SK-N-SH (cell line): ENCODE measurements around the gene CNNM1. TPM values are rescaled to one million over a fixed set of nuclear protein-coding genes. Genes with fewer than 3 reads are reported as not detected.

Experiments used
- CTCF ChIA-PET: fragments of 300-600, 350-600 bp; formaldehyde crosslinking; extraction: SDS; loops from one replicate; lab custom pipeline; 2021; lab: Yijun Ruan, JAX
- POLR2A ChIA-PET: fragments of 350-600 bp; sonication (Branson Sonifier 250); formaldehyde crosslinking; extraction: SDS; loops from one replicate; lab custom pipeline; 2020; ENCODE audit warnings: antibody characterized with exemption, inconsistent platforms; lab: Yijun Ruan, JAX
- DNase-seq: peaks from one replicate; pipeline ENCODE4 v3.0.0; 2012
- H2AFZ ChIP-seq: fragments of 200-600 bp; sonication (generic); 2 replicates; pipeline ENCODE4 v1.8.1; 2016; ENCODE audit warnings: antibody characterized with exemption, mild to moderate bottlenecking, low read depth
- H3F3A ChIP-seq: fragments of 200-600 bp; sonication (generic); replicated peaks from 2 replicates; pipeline ENCODE3; 2016; ENCODE audit warnings: antibody characterized with exemption, mild to moderate bottlenecking; ENCODE audit not compliant: insufficient read depth
- H3K27ac ChIP-seq, 2 experiments: fragments of 200-500 bp in 1 of 2; fragments of 200-600 bp in 1 of 2; sonication (Bioruptor generic) in 1 of 2; sonication (generic), shearing (Covaris generic) in 1 of 2; 2 replicates each; pipeline versions ENCODE4 v1.5.1 to v1.6.1; 2014 to 2016; ENCODE audit warnings: low read depth in 2 of 2, inconsistent platforms in 1 of 2, low read length in 1 of 2, mild to moderate bottlenecking in 1 of 2, mixed read lengths in 1 of 2
- H3K27me3 ChIP-seq: fragments of 200-600 bp; sonication (generic), shearing (Covaris generic); 2 replicates; pipeline ENCODE4 v1.6.1; 2016; ENCODE audit warnings: mixed run types; ENCODE audit not compliant: insufficient read depth
- H3K36me3 ChIP-seq, 2 experiments: fragments of 200-500 bp in 1 of 2; fragments of 200-600 bp in 1 of 2; sonication (Bioruptor generic) in 1 of 2; sonication (generic) in 1 of 2; replicated peaks in 1 of 2; 2 replicates each; pipeline versions ENCODE3 to v1.5.1; 2014 to 2016; ENCODE audit warnings: low read length in 1 of 2, mild to moderate bottlenecking in 1 of 2; ENCODE audit not compliant: insufficient read depth in 2 of 2, control insufficient read depth in 1 of 2
- H3K4me1 ChIP-seq, 2 experiments: fragments of 200-500 bp in 1 of 2; fragments of 200-600 bp in 1 of 2; sonication (Bioruptor generic) in 1 of 2; sonication (generic), shearing (Covaris generic) in 1 of 2; 2 replicates each; pipeline versions ENCODE4 v1.5.1 to v1.6.1; 2014 to 2016; ENCODE audit warnings: low read depth in 1 of 2, low read length in 1 of 2, mixed run types in 1 of 2; ENCODE audit not compliant: insufficient read depth in 2 of 2, control insufficient read depth in 1 of 2
- H3K4me2 ChIP-seq: fragments of 200-600 bp; sonication (generic), shearing (Covaris generic); 2 replicates; pipeline ENCODE4 v1.6.1; 2017; ENCODE audit warnings: mixed run types
- H3K4me3 ChIP-seq, 2 experiments: fragments of 200-500 bp in 1 of 2; fragments of 200-600 bp in 1 of 2; sonication (Bioruptor generic) in 1 of 2; sonication (generic), shearing (Covaris generic) in 1 of 2; 2 replicates each; pipeline versions ENCODE4 v1.5.1 to v1.8.1; 2014 to 2016; ENCODE audit warnings: low read depth in 2 of 2, inconsistent platforms in 1 of 2, low read length in 1 of 2, mild to moderate bottlenecking in 1 of 2, mixed read lengths in 1 of 2, moderate library complexity in 1 of 2
- H3K79me2 ChIP-seq: fragments of 200-600 bp; sonication (generic); 2 replicates; pipeline ENCODE4 v1.8.1; 2017; ENCODE audit warnings: mild to moderate bottlenecking; ENCODE audit not compliant: insufficient read depth
- H3K9ac ChIP-seq: fragments of 200-600 bp; sonication (generic); 2 replicates; pipeline ENCODE4 v1.6.1; 2017; ENCODE audit warnings: mixed run types
- H3K9me2 ChIP-seq: fragments of 200-600 bp; sonication (generic); 2 replicates; pipeline ENCODE4 v1.6.1; 2017; ENCODE audit warnings: mixed run types
- H3K9me3 ChIP-seq: fragments of 200-600 bp; sonication (generic); 2 replicates; pipeline ENCODE4 v1.6.1; 2017; ENCODE audit warnings: mixed run types, mild to moderate bottlenecking, moderate library complexity
- H4K20me1 ChIP-seq: fragments of 200-600 bp; sonication (generic); 2 replicates; pipeline ENCODE4 v1.6.1; 2017; ENCODE audit warnings: mild to moderate bottlenecking, mixed run types; ENCODE audit not compliant: insufficient read depth
- CHD2 ChIP-seq: fragments of 150-350 bp; IDR thresholded peaks from 2 replicates; pipeline ENCODE4 v1.6.1; 2018; ENCODE audit warnings: low read length; ENCODE audit not compliant: partially characterized antibody
- EP300 ChIP-seq, 2 experiments: IDR thresholded peaks; 2 replicates each; pipeline versions ENCODE4 v1.4.0 to v1.6.1; 2012; ENCODE audit warnings: borderline replicate concordance in 1 of 2, low read depth in 1 of 2, low read length in 1 of 2
- FOSL2 ChIP-seq: IDR thresholded peaks from 2 replicates; pipeline ENCODE4 v1.4.0; 2012; ENCODE audit warnings: low read depth, mild to moderate bottlenecking, moderate library complexity, borderline replicate concordance
- JUND ChIP-seq: IDR thresholded peaks from 2 replicates; pipeline ENCODE4 v1.4.0; 2012
- MEF2A ChIP-seq: IDR thresholded peaks from 2 replicates; pipeline ENCODE4 v1.4.0; 2012; ENCODE audit warnings: low read depth, borderline replicate concordance
- NRF1 ChIP-seq: IDR thresholded peaks from 2 replicates; pipeline ENCODE4 v1.6.1; 2012; ENCODE audit warnings: low read depth, mild to moderate bottlenecking, low read length
- POLR2AphosphoS5 ChIP-seq: IDR thresholded peaks from 2 replicates; pipeline ENCODE4 v1.6.1; 2012; ENCODE audit warnings: low read depth, low read length
- RAD21 ChIP-seq: IDR thresholded peaks from 2 replicates; pipeline ENCODE4 v1.6.1; 2012; ENCODE audit warnings: mild to moderate bottlenecking, low read length
- RCOR1 ChIP-seq: fragments of 150-350 bp; IDR thresholded peaks from 2 replicates; pipeline ENCODE4 v1.6.1; 2017; ENCODE audit warnings: antibody characterized with exemption, low read length
- RFX5 ChIP-seq: IDR thresholded peaks from 2 replicates; pipeline ENCODE4 v1.6.1; 2012; ENCODE audit warnings: mild to moderate bottlenecking, improper control_type of control experiment, low read length
- RXRA ChIP-seq: IDR thresholded peaks from 2 replicates; pipeline ENCODE4 v1.4.0; 2012; ENCODE audit warnings: low read depth, mild to moderate bottlenecking, borderline replicate concordance
- SIN3A ChIP-seq: IDR thresholded peaks from 2 replicates; pipeline ENCODE4 v1.6.1; 2012; ENCODE audit warnings: low read depth, mild to moderate bottlenecking, low read length, moderate library complexity, borderline replicate concordance
- SMC3 ChIP-seq: IDR thresholded peaks from 2 replicates; pipeline ENCODE4 v1.6.1; 2012; ENCODE audit warnings: low read depth, low read length, improper control_type of control experiment
- TAF1 ChIP-seq: IDR thresholded peaks from 2 replicates; pipeline ENCODE4 v1.6.1; 2012; ENCODE audit warnings: low read depth, mild to moderate bottlenecking, low read length, moderate library complexity, borderline replicate concordance
- TCF12 ChIP-seq: IDR thresholded peaks from 2 replicates; pipeline ENCODE4 v1.4.0; 2012
- TEAD4 ChIP-seq: IDR thresholded peaks from 2 replicates; pipeline ENCODE4 v1.4.0; 2012; ENCODE audit warnings: mild to moderate bottlenecking, borderline replicate concordance; ENCODE audit not compliant: insufficient read depth
- YY1 ChIP-seq: IDR thresholded peaks from 2 replicates; pipeline ENCODE4 v1.4.0; 2012; ENCODE audit warnings: low read depth, mild to moderate bottlenecking
- WGBS: methylation state at CpG from one replicate; pipeline ENCODE4 v1.1.6; 2017; ENCODE audit warnings: low lambda C conversion rate; 5-methylcytosine and 5-hydroxymethylcytosine counted together
- polyA plus RNA-seq, 3 experiments: library from polyadenylated mRNA; depleted of rRNA; stranded (reverse); fragments of >200 nt; gene quantifications; 2 replicates each; pipeline ENCODE4 v1.2.3, GENCODE V29; 2012
- TF ChIP-seq, protein P1 (sequence below): IDR thresholded peaks from 2 replicates; pipeline ENCODE4; 2012
- TF ChIP-seq, protein P2 (sequence below): fragments of 200-600 bp; sonication (generic); IDR thresholded peaks from 2 replicates; pipeline ENCODE4 v1.6.1; 2017; ENCODE audit warnings: antibody characterized with exemption, mild to moderate bottlenecking, moderate library complexity
- TF ChIP-seq, protein P3 (sequence below): IDR thresholded peaks from 2 replicates; pipeline ENCODE4 v1.4.0; 2012; ENCODE audit warnings: low read depth, borderline replicate concordance
- TF ChIP-seq, protein P4 (sequence below): fragments of 150-350 bp; IDR thresholded peaks from 2 replicates; pipeline ENCODE4 v1.6.1; 2016; ENCODE audit warnings: mild to moderate bottlenecking, low read depth, low read length
- TF ChIP-seq, protein P5 (sequence below): IDR thresholded peaks from 2 replicates; pipeline ENCODE4 v1.4.0; 2012; ENCODE audit warnings: low read depth

The CNNM1 gene
- polyA plus RNA-seq, 1 of the 3 experiments (the other 2 are of a cell fraction): 0.12 TPM

DNA sequence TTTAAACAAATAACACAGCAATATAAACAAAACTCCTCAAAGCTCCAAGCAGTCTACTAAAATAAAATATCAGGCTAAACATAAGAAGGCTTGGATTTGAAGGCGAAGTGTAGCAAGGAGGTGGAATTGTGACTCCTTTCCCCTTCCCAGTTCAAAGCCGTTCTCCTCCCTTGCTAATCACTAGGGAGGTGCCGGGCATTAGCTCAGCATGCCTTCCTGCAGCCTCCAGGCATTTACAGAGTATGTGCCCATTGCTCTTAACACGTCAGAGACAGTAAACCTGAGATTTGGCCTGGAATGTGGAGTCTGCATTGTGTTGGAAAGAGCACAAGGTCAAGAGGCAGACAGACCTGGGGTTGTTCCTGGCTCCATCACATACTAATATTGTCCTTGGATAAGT lies 15.6 kb downstream of the CNNM1 start:
- TF ChIP-seq, protein P1, sequence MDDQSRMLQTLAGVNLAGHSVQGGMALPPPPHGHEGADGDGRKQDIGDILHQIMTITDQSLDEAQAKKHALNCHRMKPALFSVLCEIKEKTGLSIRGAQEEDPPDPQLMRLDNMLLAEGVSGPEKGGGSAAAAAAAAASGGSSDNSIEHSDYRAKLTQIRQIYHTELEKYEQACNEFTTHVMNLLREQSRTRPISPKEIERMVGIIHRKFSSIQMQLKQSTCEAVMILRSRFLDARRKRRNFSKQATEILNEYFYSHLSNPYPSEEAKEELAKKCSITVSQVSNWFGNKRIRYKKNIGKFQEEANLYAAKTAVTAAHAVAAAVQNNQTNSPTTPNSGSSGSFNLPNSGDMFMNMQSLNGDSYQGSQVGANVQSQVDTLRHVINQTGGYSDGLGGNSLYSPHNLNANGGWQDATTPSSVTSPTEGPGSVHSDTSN: no peak
- no peak for TF ChIP-seq NRF1
- TF ChIP-seq, protein P2, sequence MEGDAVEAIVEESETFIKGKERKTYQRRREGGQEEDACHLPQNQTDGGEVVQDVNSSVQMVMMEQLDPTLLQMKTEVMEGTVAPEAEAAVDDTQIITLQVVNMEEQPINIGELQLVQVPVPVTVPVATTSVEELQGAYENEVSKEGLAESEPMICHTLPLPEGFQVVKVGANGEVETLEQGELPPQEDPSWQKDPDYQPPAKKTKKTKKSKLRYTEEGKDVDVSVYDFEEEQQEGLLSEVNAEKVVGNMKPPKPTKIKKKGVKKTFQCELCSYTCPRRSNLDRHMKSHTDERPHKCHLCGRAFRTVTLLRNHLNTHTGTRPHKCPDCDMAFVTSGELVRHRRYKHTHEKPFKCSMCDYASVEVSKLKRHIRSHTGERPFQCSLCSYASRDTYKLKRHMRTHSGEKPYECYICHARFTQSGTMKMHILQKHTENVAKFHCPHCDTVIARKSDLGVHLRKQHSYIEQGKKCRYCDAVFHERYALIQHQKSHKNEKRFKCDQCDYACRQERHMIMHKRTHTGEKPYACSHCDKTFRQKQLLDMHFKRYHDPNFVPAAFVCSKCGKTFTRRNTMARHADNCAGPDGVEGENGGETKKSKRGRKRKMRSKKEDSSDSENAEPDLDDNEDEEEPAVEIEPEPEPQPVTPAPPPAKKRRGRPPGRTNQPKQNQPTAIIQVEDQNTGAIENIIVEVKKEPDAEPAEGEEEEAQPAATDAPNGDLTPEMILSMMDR: no peak
- TF ChIP-seq, protein P3, sequence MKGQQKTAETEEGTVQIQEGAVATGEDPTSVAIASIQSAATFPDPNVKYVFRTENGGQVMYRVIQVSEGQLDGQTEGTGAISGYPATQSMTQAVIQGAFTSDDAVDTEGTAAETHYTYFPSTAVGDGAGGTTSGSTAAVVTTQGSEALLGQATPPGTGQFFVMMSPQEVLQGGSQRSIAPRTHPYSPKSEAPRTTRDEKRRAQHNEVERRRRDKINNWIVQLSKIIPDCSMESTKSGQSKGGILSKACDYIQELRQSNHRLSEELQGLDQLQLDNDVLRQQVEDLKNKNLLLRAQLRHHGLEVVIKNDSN: no peak
- no peak for TF ChIP-seq CHD2
- TF ChIP-seq EP300 (IDR thresholded peaks at IDR 0.05; ENCODE audit: borderline replicate concordance in 1 of 2, low read depth in 1 of 2, low read length in 1 of 2): no peak
- no peak for TF ChIP-seq RFX5
- TF ChIP-seq RCOR1: no peak
- no peak for TF ChIP-seq RXRA
- TF ChIP-seq SIN3A: no peak
- TF ChIP-seq, protein P4, sequence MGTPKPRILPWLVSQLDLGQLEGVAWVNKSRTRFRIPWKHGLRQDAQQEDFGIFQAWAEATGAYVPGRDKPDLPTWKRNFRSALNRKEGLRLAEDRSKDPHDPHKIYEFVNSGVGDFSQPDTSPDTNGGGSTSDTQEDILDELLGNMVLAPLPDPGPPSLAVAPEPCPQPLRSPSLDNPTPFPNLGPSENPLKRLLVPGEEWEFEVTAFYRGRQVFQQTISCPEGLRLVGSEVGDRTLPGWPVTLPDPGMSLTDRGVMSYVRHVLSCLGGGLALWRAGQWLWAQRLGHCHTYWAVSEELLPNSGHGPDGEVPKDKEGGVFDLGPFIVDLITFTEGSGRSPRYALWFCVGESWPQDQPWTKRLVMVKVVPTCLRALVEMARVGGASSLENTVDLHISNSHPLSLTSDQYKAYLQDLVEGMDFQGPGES: no peak
- TF ChIP-seq SMC3: no peak
- H3K79me2 ChIP-seq: no peaks in the 10 kb centered on the region
- no peaks in the 10 kb centered on the region for H4K20me1 ChIP-seq
- no peak overlapping the region for H3K4me2 ChIP-seq
- H3K9me3 ChIP-seq: no peaks in the 10 kb centered on the region
- H3K4me1 ChIP-seq: peaks cover 0 to 8% of the 10 kb centered on the region in 2 experiments; a peak in 1 of 4 replicates
- no peak overlapping the region for H3K27ac ChIP-seq
- H3K4me3 ChIP-seq: no peak overlapping the region
- no peak for DNase-seq
- CTCF ChIA-PET: interaction anchor here (2.3 kb wide), 1 partner anchor 48 kb away, joined by 6 read pairs; no protein-coding TSS in a partner anchor
- H3K9me2 ChIP-seq: no peaks in the 10 kb centered on the region
- H2AFZ ChIP-seq: no peak overlapping the region
- no peak overlapping the region for H3K9ac ChIP-seq
- WGBS: 52% methylated on average over 4 of the region's 4 CpGs
- no peaks in the 10 kb centered on the region for H3K36me3 ChIP-seq
- no peaks in the 10 kb centered on the region for H3K27me3 ChIP-seq
- H3F3A ChIP-seq: no peaks in the 10 kb centered on the region
- POLR2A ChIA-PET: interaction anchor here (0.6 kb wide), 1 partner anchor 1471 kb away, joined by 3 read pairs; no protein-coding TSS in a partner anchor

DNA sequence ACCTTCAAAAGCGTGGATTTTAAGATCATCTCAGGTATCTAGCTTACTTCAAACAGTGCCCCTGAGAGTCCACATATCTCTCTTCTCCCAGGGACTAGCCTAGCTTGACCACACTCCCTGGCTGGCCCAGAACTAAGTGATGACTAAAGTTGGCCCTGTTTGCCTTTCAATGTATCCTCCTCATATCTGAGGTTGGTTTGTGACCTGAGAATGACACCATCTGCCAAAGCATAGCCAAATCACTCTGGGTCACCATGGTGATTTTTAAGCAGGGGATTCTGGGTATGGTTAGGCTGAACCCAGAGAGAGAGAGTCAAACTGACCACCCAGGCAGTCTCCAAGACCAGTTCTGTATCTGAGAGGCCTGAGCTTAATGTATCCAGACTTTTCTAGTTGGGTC lies 16.2 kb downstream of the CNNM1 start:
- DNase-seq: no peak
- CTCF ChIA-PET: interaction anchor here (2.3 kb wide), 1 partner anchor 47 kb away, joined by 6 read pairs; no protein-coding TSS in a partner anchor
- no peaks in the 10 kb centered on the region for H3K9me3 ChIP-seq

More for the DNA sequence above, 16.2 kb downstream of the CNNM1 start:
- POLR2A ChIA-PET: no interaction called here
- Histone ChIP-seq H3K27me3 (no peaks in the 10 kb centered on the region), H3K9ac (no peak overlapping the region), H3K9me2 (no peaks in the 10 kb centered on the region), H4K20me1 (no peaks in the 10 kb centered on the region), H3F3A (no peaks in the 10 kb centered on the region), H3K36me3 (no peaks in the 10 kb centered on the region), H3K79me2 (no peaks in the 10 kb centered on the region), H2AFZ (no peak overlapping the region), H3K4me3 (no peak overlapping the region), H3K4me1 (peaks cover 0 to 8% of the 10 kb centered on the region in 2 experiments; a peak in 1 of 4 replicates), H3K27ac (no peak overlapping the region), H3K4me2 (no peak overlapping the region)
- 46% methylated on average over 1 of the region's 1 CpG for WGBS
- TF ChIP-seq, protein P4: no peak
- TF ChIP-seq JUND: no peak
- TF ChIP-seq TAF1: no peak
- TF ChIP-seq FOSL2: no peak
- no peak for TF ChIP-seq POLR2AphosphoS5
- no peak for TF ChIP-seq MEF2A
- TF ChIP-seq, protein P5, sequence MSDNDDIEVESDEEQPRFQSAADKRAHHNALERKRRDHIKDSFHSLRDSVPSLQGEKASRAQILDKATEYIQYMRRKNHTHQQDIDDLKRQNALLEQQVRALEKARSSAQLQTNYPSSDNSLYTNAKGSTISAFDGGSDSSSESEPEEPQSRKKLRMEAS: no peak
- no peak for TF ChIP-seq RXRA
- no peak for TF ChIP-seq TEAD4
- no peak for TF ChIP-seq TCF12
- TF ChIP-seq YY1: no peak
- TF ChIP-seq SIN3A: no peak
- no peak for TF ChIP-seq RAD21
